Measurements from ENCODE around the gene FPR2. TPM values are rescaled to one million over a fixed set of nuclear protein-coding genes. Genes with fewer than 3 reads are reported as not detected.

FPR2 gene
- total and polyA plus RNA-seq, 9 of the 15 experiments (the other 6 are each of a cell fraction or from before 2014, with no cell fraction given), result 0.03 to 0.15 (median 0.07) TPM; not detected in 6

- no peak for TF ChIP-seq FOXK2 (conservative IDR thresholded peaks at IDR 0.05 in 1 of 2, IDR thresholded peaks at IDR 0.05 in 1 of 2; ENCODE audit: low read depth in 2 of 2)
- no peak for TF ChIP-seq TFAM (CRISPR knock-in tag; conservative IDR thresholded peaks at IDR 0.05)
- TF ChIP-seq SMC3 (conservative IDR thresholded peaks at IDR 0.05; ENCODE audit: insufficient read depth, low read depth, low read length), result peak; percentile 78
- no peak for TF ChIP-seq RFX1 (IDR thresholded peaks at IDR 0.05)
These were observed 48.4 kb upstream of the FPR2 start (continued) for GRCh38 chr19:51712461-51713081.

- no peaks in the 10 kb centered on the region for H3K9me1 ChIP-seq (ENCODE audit: control insufficient read depth, insufficient read depth, low read length)
- no TSS peak for BruUV-seq (replicated peaks)
- FAIRE-seq, result no peak
- in situ Hi-C loops (cut with MboI) (loop anchor here (5.0 kb wide), 1 partner anchor 64 kb away; no protein-coding TSS in a partner anchor), intact Hi-C loops (cut with micrococcal nuclease) (no loop called here)
- H3K27me3 ChIP-seq (ENCODE audit: control insufficient read depth in 2 of 2, insufficient read depth in 2 of 2, low read length in 2 of 2), result peaks cover 0 to 7% of the 10 kb centered on the region in 2 experiments; a peak in 2 of 5 replicates
- ChIA-PET POLR2A (no interaction called here), CTCF (ENCODE audit: low intra/inter-chr PET ratio) (interaction anchor here (0.7 to 1.1 kb wide), 2 partner anchors 62 to 65 kb away, joined by 3 to 9 read pairs; no protein-coding TSS in a partner anchor)
- peaks cover 0 to 9% of the 10 kb centered on the region in 2 experiments; a peak in 2 of 5 replicates for H3K4me1 ChIP-seq (replicated peaks in 1 of 2; ENCODE audit: control insufficient read depth in 2 of 2, insufficient read depth in 2 of 2, low read length in 2 of 2)
- H3K4me3 ChIP-seq, result no peak overlapping the region
- no peak overlapping the region for H3K4me2 ChIP-seq (ENCODE audit: insufficient read depth, low read length)
- H3K9me3 ChIP-seq (replicated peaks; ENCODE audit: control insufficient read depth, insufficient read depth, low read depth, low read length), result no peaks in the 10 kb centered on the region
- H3K36me3 ChIP-seq (ENCODE audit: control insufficient read depth, insufficient read depth, low read length), result no peaks in the 10 kb centered on the region
- H2AFZ ChIP-seq (ENCODE audit: low read depth, low read length), result no peak overlapping the region
- no peak overlapping the region for H3K27ac ChIP-seq (ENCODE audit: extremely low read depth, low read depth, low read length)
- 89% methylated on average over 48 of the region's 74 CpGs for WGBS (ENCODE audit: insufficient coverage, low coverage, missing lambda C conversion rate)
- no peaks in the 10 kb centered on the region for H4K20me1 ChIP-seq (replicated peaks; ENCODE audit: control insufficient read depth, insufficient read depth, low read length)
- no peak for ATAC-seq
- no peak overlapping the region for H3K9ac ChIP-seq (ENCODE audit: insufficient read depth in 1 of 2, low read depth in 2 of 2, low read length in 2 of 2)
- no peaks in the 10 kb centered on the region for H3K79me2 ChIP-seq (ENCODE audit: control insufficient read depth, insufficient read depth, low read length)
- no peak for DNase-seq (ENCODE audit: extremely low read depth in 1 of 4, low spot score in 3 of 4)
- TF ChIP-seq MAX (CRISPR knock-in tag; IDR thresholded peaks at IDR 0.05) (0 out of 2 replicates have a peak, but pooled peaks have one; percentile 21), ZBTB33 (CRISPR knock-in tag; IDR thresholded peaks at IDR 0.05) (peak; percentile 96), MCM2 (IDR thresholded peaks at IDR 0.05; ENCODE audit: low read depth) (no peak), DLX4 (CRISPR knock-in tag; IDR thresholded peaks at IDR 0.05) (no peak), ZNF398 (CRISPR knock-in tag; IDR thresholded peaks at IDR 0.05) (no peak), THRB (CRISPR knock-in tag; conservative IDR thresholded peaks at IDR 0.05) (no peak), ZNF23 (CRISPR knock-in tag; IDR thresholded peaks at IDR 0.05) (no peak)
These were observed 47.4 kb upstream of the FPR2 start for GRCh38 chr19:51713319-51714285.

Measured in K562 (cell line).